BJ (cell line): Measurements from ENCODE around the gene MPV17L2. TPM values are rescaled to one million over a fixed set of nuclear protein-coding genes. Genes with fewer than 3 reads are reported as not detected.

Experiments
- CTCF ChIA-PET: fragments of 350-600 bp; formaldehyde crosslinking; extraction: SDS; loops from one replicate; lab custom pipeline; 2021; ENCODE audit warnings: antibody characterized with exemption, inconsistent platforms; lab: Yijun Ruan, JAX
- POLR2A ChIA-PET: fragments of 300-600 bp; sonication (Branson Sonifier 250); formaldehyde crosslinking; extraction: SDS; loops from one replicate; lab custom pipeline; 2021; ENCODE audit warnings: antibody characterized with exemption; lab: Charles Lee
- DNase-seq: peaks from one replicate; pipeline ENCODE4 v3.0.0-alpha.2; 2011; ENCODE audit warnings: low read depth
- H3K27me3 ChIP-seq: 2 replicates; pipeline ENCODE4 v1.6.0; 2011; ENCODE audit warnings: low read length; ENCODE audit not compliant: control insufficient read depth, insufficient read depth
- H3K36me3 ChIP-seq: 2 replicates; pipeline ENCODE4 v1.5.1; 2011; ENCODE audit warnings: low read length; ENCODE audit not compliant: control insufficient read depth, insufficient read depth
- H3K4me3 ChIP-seq: 2 replicates; pipeline ENCODE4 v1.5.1; 2011; ENCODE audit warnings: low read depth, mild to moderate bottlenecking, control low read depth, low read length
- CTCF ChIP-seq: IDR thresholded peaks from 2 replicates; pipeline ENCODE4 v1.5.1; 2011; ENCODE audit warnings: low read depth, mild to moderate bottlenecking, control low read depth, inconsistent platforms, low read length, moderate library complexity; ENCODE audit not compliant: insufficient read depth
- polyA plus RNA-seq: library from polyadenylated mRNA; depleted of rRNA; stranded (reverse); fragments of >200 nt; gene quantifications from 2 replicates; pipeline ENCODE4 v1.2.3, GENCODE V29; 2011

The MPV17L2 gene
- polyA plus RNA-seq, 1 experiment: 25.0 TPM

- H3K27me3 ChIP-seq: no peaks in the 10 kb centered on the region
- ChIA-PET POLR2A (interaction anchor here (1.0 kb wide), 1 partner anchor 78 kb away, joined by 4 read pairs; the partner anchor contains the start of gene JUND), CTCF (interaction anchor here (1.0 to 12.0 kb wide), 5 partner anchors 41 to 223 kb away, joined by 3 to 109 read pairs (median 5); partner anchors contain the start of gene LSM4)
- H3K4me3 ChIP-seq: peak overlapping the region; percentile 64
- no peak for DNase-seq
- H3K36me3 ChIP-seq: peaks cover 8% of the 10 kb centered on the region
- TF ChIP-seq CTCF: no peak
Observed at GRCh38 chr19:18203408-18203862, 10.4 kb downstream of the MPV17L2 start.

GRCh38 chr19:18203863-18204393, 10.9 kb downstream of the MPV17L2 start, which contains the start of gene RAB3A:
TSS of gene RAB3A (minus strand) at chr19:18204042. CDS start at chr19:18202740, 1,302 bp downstream.
- TF ChIP-seq CTCF: no peak
- POLR2A ChIA-PET: interaction anchor here (1.0 kb wide), 1 partner anchor 78 kb away, joined by 4 read pairs; the partner anchor contains the start of gene JUND
- H3K4me3 ChIP-seq: peak within 1 kb of the TSS; percentile 64

GRCh38 chr19:18204394-18205199, 11.6 kb downstream of the MPV17L2 start:
- peak overlapping the region; percentile 61 for H3K4me3 ChIP-seq
- peaks cover 5% of the 10 kb centered on the region for H3K36me3 ChIP-seq
- DNase-seq: no peak
- CTCF ChIA-PET: interaction anchor here (1.1 to 12.0 kb wide), 5 partner anchors 40 to 222 kb away, joined by 3 to 109 read pairs (median 4); a partner anchor contains a TSS
- no peak for TF ChIP-seq CTCF
- POLR2A ChIA-PET: interaction anchor here (0.6 to 1.0 kb wide), 2 partner anchors 20 to 77 kb away, joined by 3 to 5 read pairs (median 4); partner anchors contain the start of gene JUND
- H3K27me3 ChIP-seq: no peaks in the 10 kb centered on the region

More at GRCh38 chr19:18203863-18204393, 10.9 kb downstream of the MPV17L2 start, which contains the start of gene RAB3A:
- DNase-seq: peak; percentile 100
- CTCF ChIA-PET: interaction anchor here (1.0 to 12.0 kb wide), 6 partner anchors 41 to 223 kb away, joined by 3 to 109 read pairs (median 4); partner anchors contain the start of gene LSM4
- no peaks in the 10 kb centered on the region for H3K27me3 ChIP-seq
- H3K36me3 ChIP-seq: peaks cover 5% of the 10 kb centered on the region

GRCh38 chr19:18205200-18205892, 12.3 kb downstream of the MPV17L2 start:
- Histone ChIP-seq H3K36me3 (peaks cover 3% of the 10 kb centered on the region), H3K27me3 (no peaks in the 10 kb centered on the region), H3K4me3 (peak overlapping the region; percentile 61)
- ChIA-PET CTCF (interaction anchor here (0.9 to 12.0 kb wide), 5 partner anchors 13 to 92 kb away, joined by 3 to 109 read pairs (median 4); a partner anchor contains a TSS), POLR2A (interaction anchor here (0.6 kb wide), 2 partner anchors 21 to 76 kb away, joined by 3 to 5 read pairs; partner anchors contain the start of gene JUND)
- no peak for DNase-seq
- no peak for TF ChIP-seq CTCF
